HPDE6-E6E7 (cell line): ENCODE results near the gene ALDH1L1.
A peak's percentile ranks its signal among the peaks of the same experiment; 100 is the strongest.
"Not testable (repeated sequence)": the region's sequence is repeated elsewhere in the genome, so short reads cannot be mapped to it uniquely, and the experiment has no call there.

ENCODE experiments used
- DNase-seq: peaks from one replicate; pipeline ENCODE4 v3.0.0; 2011; ENCODE audit warnings: missing footprints; ENCODE audit errors: extremely low spot score

ALDH1L1 gene

DNA sequence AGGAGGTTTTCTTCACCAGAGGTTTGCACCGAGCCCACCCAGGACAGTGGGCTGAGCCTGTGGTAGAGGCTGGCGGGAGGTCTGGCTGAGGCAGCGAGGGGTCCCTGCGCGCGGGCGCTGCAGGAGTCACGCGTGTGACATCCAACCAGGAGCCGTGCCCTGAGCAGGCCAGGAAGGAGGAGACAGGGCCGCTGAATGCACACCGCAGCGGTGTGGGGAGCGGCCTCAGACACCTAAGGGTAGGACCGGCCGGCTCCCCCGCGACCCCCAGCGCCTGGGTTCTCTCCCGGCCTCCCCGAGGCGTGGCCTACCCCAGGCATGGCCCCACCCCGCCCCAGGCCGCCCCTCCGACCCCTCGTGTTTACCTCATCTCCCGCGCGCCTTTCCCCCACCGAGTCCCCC is 96.9 kb downstream of the ALDH1L1 start:
- DNase-seq: no peak

DNA sequence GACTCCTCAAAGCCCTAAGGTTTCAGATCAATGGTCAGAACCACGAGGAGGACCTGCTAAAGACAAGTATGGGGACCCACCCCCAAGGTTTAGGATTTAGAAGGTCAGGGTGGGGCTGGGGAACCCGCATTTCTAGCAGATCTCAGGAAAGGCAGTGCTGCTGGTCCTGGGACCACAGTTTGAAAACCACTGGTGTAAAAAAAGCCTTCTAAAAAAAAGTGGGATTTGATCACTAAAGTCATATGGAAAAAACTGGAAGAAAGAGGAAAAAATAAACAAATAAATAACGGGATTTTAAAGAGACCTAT is 97.3 kb downstream of the ALDH1L1 start:
- no peak for DNase-seq

DNA sequence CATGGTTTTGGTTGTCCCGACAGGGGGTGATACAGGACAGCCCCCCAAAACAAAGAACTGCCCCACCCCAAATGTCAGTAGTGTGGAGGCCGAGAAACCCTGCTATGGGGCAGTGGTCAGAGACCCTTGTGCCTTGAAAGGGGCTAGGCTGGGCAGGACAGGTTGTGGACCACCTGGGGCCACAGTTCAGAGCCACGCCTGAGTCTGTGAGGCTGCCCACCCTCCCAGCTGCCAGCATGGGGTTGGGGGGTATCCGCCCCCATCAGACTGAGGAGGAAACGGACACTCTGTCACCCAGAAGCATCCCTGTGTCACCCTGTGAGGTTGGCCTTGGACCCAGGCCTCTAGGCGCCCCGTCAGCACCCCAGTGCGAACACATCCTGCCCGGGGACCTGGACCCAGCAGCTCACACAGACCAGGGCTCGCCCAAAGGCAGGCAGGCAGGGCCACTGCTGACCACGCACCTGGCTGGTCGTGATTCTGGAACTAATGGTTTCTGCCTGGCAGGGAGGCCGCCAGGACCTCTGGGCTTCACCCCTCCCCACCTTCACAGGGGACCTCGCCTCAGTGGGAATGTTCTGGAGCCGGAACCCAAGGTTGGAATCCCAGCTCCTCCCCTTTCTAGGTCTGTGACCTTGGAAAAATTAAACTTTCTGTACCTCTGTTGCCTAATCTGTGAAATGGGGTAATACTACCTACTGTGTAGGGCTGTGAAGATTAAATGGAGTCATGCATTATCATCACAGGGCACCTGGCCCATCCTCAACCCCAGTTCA is 97.8 kb downstream of the ALDH1L1 start:
- DNase-seq: no peak

DNA sequence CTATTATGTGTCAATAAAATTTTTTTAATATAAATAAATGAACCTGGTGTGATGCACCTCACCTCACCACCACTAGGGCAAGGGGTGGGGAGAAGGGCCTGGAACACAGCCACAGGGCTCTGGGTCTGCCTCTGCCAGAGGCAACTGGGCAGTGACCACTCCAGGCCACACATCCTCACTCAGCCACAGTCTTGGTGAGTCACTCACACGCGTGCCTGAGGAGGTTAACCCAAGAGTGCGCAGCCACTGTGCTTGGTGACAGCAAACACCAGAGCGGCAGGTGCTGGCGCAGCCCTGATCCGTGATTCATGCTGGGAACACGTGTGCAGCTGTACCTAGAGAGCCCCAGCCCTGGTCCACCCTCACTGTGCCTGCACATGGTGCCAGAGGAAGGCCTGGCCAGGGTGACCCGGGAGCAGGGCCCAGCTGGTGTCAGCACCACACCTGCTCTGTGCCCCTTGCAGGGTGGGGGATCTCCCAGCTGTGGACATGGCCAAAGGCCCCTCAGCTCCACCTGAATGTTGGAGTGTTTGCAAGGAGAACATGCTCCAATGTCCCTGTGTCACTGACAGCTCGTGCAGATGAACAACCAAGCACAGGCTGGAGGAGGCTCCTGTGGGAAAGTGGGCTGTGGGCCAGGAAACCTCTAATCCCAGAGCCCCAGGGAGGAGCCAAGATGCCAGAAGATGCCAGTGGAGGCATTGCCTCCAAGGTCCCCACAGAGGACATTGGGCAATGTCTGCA is 98.6 kb downstream of the ALDH1L1 start:
- DNase-seq: peak; percentile 83

DNA sequence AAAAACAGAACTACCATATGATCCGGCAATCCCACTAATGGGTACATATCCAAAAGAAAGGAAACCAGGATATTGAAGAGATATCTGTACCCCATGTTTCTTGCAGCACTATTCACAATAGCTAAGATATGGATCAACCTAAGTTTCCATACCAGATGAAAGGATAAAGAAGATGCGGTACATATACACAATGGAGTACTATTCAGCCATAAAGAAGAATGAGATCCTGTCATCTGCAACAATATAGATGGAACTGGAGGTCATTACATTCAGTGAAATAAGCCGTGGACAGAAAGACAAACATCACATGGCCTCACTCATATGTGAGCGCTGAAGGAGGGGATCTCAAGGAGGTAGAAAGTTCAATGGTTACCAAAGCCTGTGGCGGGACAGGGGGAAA is 99.4 kb downstream of the ALDH1L1 start:
- no peak for DNase-seq

DNA sequence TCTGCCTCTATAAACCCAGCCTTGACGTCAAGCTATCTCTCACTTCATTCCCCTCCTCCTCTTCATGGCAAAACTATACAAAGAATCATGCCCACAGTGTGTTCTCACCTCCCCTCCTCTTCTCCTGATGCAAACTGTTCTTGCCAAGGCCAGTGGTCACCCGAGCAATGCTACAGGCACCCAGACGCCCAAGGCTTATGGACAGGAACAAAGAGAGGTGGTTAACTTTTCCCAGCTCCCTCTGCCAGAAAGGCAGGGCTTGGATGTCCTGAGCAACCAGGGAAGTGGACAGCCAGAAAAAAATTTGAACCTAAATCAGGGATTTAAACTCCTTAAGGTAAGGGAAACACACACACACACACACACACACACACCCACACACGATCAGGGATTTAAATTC is 101.5 kb downstream of the ALDH1L1 start:
- DNase-seq: no peak

DNA sequence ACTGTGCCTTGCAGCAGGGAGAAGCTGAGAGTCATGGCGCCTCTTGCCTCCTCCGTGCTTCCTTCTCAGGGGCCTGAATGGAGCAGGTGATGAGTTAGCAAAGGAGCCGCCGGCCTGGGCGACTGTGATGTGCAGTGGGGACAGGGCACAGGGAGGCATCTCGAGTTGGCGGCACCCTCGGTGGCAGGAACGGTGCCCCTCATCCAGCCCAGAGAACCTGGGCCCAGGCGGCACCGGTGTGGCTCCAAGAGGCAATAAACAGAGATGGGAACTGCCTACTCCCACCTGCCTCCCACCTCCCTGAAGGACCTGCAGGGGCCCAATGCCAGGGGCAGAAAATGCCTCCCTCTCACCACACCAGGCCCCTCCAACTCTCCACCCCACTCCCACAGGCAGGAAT is 102.6 kb downstream of the ALDH1L1 start:
- DNase-seq: no peak

DNA sequence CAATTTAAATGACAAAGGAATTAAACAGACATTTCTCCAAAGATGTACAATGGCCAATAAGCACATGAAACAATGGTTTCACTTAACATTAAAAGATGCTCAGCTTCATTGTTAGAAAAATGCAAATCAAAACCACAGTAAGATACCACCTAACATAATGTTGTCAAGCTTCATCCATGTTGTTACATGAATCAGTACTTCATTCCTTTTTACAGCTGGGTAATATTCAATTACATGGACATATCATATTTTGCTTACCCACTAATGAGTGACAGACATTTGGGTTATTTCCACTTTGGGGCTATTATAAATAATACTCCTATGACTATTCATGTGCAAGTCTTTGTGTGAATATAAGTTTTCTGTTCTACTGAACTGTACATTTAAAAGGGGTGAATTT is 104.2 kb downstream of the ALDH1L1 start:
- DNase-seq: no peak

DNA sequence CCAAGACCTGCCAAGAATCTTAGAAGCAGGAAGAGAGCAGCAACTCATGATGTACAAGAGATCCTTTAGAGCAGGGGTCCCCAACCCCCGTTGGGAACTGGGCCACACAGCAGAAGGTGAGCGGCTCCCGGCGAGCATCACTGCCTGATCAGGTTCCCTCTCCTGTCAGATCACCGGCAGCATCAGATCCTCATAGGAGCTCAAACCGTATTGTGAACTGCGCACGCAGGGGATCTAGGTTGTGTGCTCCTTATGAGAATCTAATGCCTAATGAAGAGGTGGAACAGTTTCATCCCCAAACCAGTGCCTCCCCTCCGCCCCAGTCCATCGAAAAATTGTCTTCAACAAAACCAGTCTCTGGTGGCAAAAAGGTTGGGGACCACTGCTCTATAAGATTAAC is 110.2 kb downstream of the ALDH1L1 start:
- DNase-seq: no peak

DNA sequence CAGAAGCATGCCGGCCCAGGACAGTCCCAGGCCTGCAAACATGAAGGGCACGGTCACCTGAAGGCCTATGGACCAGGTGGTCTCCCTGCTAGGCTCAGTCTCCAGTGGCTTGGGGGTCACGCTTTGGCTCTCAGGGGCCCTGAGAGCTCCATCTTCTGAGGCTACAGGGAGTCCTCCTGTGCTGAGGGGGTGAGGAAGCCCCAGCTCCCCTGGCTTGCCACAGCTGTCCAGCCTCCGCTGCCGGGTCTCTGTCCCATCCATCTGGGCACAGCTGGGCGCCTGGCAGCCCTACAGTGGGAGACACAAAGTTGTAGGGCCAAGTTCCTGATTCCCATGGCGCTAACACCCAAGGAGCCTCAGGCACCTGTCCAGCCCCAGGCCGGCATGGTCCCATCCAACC is 112.4 kb downstream of the ALDH1L1 start:
- DNase-seq: no peak

DNA sequence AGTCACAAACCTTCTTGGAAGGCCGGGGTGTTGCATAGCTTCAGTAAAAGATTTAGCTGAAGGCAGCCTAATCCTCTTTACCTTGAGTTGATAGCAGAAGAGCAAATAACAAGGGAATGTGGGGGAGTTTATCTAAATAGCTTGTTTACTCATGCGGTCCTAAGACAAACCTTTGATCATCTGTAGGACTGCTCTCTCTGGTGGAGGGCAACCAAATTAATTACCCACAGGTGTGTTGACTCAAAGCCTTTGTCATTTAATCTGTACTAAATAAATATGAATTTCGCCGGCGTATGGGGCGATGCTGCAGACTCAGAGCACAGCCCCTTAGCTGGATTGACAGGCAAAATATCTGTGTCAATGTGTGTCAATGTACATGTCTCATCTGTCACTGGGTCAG is 113.7 kb downstream of the ALDH1L1 start:
- not testable (repeated sequence) for DNase-seq

DNA sequence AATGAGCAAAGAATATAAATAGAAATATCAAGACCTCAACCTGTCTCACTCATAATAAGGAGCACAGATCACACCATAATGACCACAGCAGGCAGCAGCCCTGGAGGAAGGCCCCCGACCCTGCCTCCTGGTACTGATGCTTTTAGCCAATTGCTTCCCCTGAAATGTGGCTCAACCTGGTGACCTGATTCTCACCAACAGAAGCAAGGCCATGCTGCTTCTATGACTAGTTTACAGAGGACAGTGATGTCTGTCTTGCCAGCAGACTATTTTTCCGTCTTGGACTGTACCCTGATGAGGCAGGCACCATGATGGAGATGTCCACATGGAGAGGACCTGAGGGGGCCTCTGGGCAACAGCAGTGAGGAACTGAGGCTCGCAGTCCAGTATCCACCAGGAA is 114.5 kb downstream of the ALDH1L1 start:
- no peak for DNase-seq

DNA sequence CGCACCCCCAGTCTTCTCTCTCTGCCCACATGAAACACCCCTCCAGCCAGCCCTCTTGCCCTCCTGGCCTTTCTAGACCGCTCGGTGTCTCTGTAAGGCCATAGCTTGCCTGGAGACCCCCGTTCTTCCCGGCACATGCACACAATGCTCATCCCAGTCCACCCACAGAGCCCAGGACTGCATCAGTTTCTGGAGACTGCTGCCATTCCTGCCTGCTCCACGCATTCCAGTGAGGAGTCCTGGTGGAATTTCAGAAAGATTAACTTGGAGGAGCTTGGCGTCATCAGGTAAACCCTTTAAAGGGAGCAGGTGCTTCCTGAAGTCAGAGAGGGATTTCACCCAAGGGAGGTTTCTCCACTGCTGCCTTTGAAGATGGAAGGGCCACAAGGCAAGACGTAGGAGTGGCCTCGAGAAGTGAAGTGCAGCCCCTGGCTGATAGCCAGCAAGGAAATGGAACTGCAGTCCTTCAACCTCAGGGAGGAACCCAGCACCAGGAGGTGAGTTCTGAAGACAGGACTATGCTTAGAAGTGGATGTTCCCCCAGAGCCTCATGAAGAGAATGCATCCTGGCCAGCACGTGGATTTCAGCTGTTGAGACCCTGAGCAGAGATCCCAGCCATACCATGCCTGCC is 115.6 kb downstream of the ALDH1L1 start:
- DNase-seq: no peak

DNA sequence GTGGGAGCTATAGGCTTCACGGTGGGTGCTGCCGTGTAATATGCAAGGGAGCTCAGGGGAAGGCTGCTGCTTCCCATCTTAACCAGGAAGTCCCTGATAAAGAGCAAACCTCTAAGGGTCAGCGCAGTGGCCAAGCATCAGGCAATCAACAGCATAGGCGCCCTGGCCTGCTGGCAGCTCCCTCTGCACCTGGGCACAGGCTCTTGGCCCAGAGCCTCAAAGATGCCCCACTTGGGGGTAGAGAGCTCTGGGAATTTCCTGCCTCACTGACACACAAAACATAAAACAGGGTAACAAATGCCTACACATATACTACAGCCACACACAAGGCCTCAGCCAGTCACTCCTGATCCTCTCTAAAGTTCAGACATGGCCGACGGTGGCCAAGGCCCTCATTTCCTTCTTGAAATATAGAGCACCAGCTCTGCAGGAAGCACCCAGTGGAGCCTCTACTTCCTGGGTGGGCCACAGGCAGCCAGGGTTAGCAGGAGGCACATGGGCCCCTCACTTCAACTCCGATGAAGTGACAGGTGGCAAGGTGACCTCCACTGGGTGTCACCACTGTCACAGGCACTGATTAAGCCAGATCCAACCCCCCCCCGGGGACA is 116.9 kb downstream of the ALDH1L1 start:
- DNase-seq: no peak

DNA sequence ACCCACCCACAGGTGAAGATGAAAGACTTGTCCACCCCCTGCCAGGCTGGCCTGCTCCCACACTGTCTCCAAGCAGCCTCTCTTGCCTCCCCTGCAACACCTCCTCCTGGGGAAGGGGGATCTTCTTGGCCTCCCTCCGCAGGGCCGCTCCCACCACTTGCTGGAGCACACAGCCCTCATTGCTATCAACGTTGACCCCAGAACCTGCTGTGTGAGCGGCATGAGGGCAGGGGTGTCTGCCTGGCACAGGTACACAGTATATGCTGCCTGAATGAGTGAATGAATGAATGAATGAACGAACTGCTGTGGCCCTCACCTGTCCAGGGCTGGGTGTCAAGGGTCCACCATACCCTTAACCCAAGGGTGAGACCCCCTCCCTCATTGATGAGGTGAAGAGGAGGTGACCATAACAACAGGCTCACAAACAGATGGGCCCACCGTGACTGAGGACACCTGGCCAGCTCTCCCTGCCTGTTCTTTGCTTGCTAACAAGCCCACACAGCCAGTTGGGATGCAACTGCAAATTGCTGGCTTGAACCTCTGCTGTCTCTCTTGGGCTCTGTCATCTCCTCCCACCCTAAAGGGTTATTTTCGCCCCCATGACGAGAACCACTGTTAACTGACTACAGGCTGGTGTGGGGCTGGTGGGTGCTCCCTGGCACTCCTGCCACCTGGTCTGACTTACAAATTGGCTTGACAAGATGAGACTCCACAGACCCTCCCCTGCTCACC is 118.9 kb downstream of the ALDH1L1 start:
- no peak for DNase-seq

DNA sequence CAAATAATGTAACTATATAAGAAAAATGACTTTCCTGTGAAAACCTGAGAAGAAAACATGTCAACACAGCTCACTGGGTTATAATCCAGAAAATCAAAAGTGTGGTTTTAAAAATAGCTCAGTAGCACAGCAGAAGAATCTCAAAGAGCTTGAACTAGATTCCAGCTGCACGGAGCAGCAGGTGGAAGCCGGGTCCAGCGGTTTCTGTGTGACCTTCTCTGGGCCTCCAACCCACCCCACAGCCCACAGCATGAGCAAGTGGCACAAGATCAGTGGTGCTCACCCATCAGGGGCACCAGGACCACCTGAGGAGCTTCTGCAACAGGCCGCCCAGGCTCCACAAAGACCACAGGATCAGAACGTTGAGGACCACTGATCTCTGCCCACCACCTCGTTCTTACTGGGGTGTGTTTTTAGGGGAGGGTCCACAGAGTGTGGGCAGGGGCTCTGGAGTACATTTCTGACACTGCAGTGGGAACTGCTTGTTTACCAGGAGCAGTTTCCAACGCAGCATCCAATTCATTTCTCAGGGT is 119.7 kb downstream of the ALDH1L1 start:
- no peak for DNase-seq

DNA sequence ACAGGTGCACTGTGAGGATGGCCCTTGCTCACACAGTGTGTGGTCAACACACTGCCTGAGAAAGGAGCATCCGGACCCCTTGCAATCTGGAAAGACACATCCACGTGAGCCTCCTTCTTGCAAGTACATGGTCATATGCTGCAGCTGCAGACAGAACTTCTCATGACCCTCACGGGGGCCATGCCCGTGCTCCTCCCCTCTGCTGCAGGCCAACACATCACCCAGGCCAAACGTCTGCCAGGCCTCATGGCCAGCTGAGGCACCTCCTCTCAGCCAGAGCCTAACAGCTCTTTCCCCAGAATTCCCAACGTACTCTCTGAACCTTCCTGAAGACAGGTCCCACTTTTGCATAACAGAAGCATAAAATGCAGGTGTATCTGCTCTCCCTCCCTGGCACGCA is 121.7 kb downstream of the ALDH1L1 start:
- DNase-seq: no peak

DNA sequence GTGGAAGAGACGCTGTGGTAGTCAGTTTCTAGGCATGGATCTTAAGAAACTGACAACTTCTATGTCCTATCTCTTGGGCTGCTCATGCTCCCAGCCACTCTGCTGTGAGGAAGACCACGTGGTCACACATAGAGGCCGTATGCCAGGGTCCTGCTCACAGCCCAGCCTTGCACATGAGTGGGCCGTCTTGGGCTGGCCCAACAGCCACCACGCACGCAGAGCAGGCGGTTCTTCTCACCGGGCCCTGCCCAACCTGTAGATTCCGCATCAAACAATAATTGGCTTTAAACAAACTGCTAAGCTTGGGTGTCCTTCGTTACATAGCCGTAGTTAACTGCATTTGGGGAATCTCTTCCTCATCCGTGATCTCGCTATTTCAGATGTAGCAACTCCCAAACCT is 122.5 kb downstream of the ALDH1L1 start:
- DNase-seq: no peak

DNA sequence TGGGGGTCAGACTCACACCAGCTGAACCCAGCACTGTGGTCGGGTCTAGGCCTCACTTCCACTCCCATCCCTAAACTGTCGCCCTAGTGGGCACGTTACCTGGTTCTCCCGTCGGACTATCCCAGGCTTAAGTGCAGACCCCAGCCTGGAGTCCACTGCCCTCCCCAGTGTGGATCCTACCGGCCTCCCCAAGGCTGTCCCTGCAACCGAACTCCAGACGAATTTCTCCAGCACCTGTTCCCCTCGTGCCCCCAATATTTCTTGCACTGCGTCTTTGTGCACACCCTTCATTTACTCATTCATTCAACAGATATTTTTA is 122.9 kb downstream of the ALDH1L1 start:
- no peak for DNase-seq

DNA sequence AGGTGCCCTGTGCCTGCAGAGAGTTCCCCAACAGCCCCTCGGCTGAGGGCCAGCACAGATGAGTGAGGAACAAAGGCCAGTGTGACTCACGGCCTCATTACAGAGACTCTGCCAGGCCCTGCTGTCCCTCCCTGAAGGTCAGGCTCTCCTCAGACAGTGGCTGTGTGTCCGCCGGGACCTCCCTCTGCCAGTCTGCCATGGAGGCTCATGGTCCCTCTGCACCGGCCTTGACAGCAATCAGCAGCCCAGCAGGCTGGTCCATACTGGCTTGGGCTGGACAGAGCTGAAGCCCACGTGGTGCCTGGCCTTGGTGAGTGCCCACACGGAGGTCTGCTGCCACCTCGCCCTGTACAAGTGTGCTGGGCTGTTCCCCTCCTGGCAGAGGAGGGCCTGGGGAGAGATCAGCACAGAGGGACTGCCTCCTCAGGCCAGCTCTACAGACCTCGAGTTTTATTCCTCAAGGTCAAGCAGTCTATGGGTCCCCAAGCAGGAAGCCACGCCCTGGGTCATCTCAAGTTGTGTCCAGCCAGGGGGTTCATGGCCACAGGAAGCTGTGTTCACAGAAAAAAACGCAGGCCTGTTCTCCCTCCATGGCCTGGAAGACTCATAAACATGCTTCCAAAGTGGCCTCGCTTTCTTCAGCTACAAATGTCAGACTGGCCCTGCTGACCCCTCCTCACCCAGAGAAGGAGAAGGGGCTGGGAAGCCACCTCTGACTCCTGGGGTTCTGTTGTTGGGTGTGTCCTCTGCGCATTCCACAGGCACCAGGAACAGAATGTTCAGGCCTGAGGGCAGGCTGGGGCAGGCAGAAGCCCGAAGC is 123.5 kb downstream of the ALDH1L1 start:
- DNase-seq: peak; percentile 46

DNA sequence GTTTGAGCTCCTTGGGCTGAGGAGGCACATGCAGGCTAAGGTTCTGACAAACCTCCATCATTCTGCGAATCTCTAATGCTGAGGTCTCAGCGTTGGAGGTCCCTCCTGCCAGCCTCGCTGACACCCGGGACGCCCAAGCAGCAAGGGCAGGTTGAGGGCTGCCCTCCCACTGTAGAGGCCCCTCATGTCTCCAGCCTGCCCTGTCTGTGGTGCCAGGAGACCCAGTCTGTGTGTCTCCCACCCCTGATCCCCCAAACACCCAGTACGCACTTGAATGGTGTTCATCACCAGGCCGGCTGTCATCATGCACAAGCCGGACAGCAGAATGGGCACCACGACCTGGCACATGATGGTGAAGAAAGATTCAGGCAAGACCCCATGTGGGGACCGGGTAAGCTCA is 124.3 kb downstream of the ALDH1L1 start:
- DNase-seq: no peak
